Brain pericyte (primary cell): ENCODE data around the gene RAPGEF3.

Experiments
- DNase-seq: peaks from one replicate; pipeline ENCODE4 v3.0.0-alpha.2; 2012; ENCODE audit warnings: low read depth, low spot score

RAPGEF3 gene

GRCh38 chr12:47743311-47743860, 15.3 kb downstream of the RAPGEF3 start:
- no peak for DNase-seq

- DNase-seq = no peak
These were observed 16.3 kb downstream of the RAPGEF3 start for GRCh38 chr12:47742253-47742825.

- no peak for DNase-seq
These were observed 17.4 kb downstream of the RAPGEF3 start for GRCh38 chr12:47741340-47741703.

GRCh38 chr12:47740606-47741339, 17.9 kb downstream of the RAPGEF3 start:
- no peak for DNase-seq

- DNase-seq = no peak
These were observed 18.7 kb downstream of the RAPGEF3 start for GRCh38 chr12:47739979-47740378.

GRCh38 chr12:47739297-47739696, 19.4 kb downstream of the RAPGEF3 start:
- no peak for DNase-seq

- no peak for DNase-seq
These were observed 20.6 kb downstream of the RAPGEF3 start for GRCh38 chr12:47737936-47738594.

GRCh38 chr12:47736877-47737676, 21.6 kb downstream of the RAPGEF3 start:
- DNase-seq = peak; percentile 88

GRCh38 chr12:47736216-47736615, 22.5 kb downstream of the RAPGEF3 start:
- DNase-seq = no peak

- DNase-seq = no peak
These were observed 23.0 kb downstream of the RAPGEF3 start for GRCh38 chr12:47735649-47736048.

- no peak for DNase-seq
These were observed 23.8 kb downstream of the RAPGEF3 start for GRCh38 chr12:47734725-47735480.

- DNase-seq = no peak
These were observed 25.5 kb downstream of the RAPGEF3 start for GRCh38 chr12:47733142-47733541.

GRCh38 chr12:47732504-47732903, 26.2 kb downstream of the RAPGEF3 start:
- DNase-seq = no peak

GRCh38 chr12:47731723-47732122, 27.0 kb downstream of the RAPGEF3 start:
- DNase-seq = no peak

GRCh38 chr12:47730341-47730744, 28.3 kb downstream of the RAPGEF3 start:
- no peak for DNase-seq

- no peak for DNase-seq
These were observed 29.4 kb downstream of the RAPGEF3 start for GRCh38 chr12:47729233-47729632.

GRCh38 chr12:47725893-47726292, 32.8 kb downstream of the RAPGEF3 start:
- DNase-seq = no peak

GRCh38 chr12:47725091-47725772, 33.4 kb downstream of the RAPGEF3 start, which contains the start of gene ENDOU:
Gene ENDOU (minus strand): TSS chr12:47725490. CDS start chr12:47725413, 77 bp downstream.
- no peak for DNase-seq

GRCh38 chr12:47722941-47723631, 35.6 kb downstream of the RAPGEF3 start:
- DNase-seq = no peak
